GM18861 (cell line): ENCODE data around the gene ZC2HC1C.
"Not testable (repeated sequence)": the region's sequence is repeated elsewhere in the genome, so short reads cannot be mapped to it uniquely, and the experiment has no call there.

Experiments used
- ATAC-seq: cut with Tn5 transposase; IDR thresholded peaks from one replicate; pipeline ENCODE4 v1.9.1; 2021; ENCODE audit not compliant: unreplicated experiment

Gene ZC2HC1C

DNA sequence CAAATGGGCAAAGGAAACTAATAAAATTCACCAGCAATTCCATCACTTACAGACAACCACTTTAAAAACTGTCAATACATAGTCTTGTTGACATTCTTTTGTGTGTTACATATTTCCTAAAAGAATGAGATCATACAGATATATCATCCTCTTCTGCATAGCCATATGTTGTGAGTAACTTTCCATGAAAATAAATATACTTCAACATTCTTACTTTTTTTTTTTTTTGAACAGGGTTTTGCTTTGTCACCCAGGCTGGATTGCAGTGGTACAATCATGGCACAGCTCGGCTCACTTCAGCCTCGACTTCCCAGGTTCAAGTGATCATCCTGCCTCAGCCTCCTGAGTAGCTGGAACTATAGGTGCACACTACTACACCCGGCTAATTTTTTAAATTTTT lies 20.9 kb downstream of the ZC2HC1C start:
- no peak for ATAC-seq

DNA sequence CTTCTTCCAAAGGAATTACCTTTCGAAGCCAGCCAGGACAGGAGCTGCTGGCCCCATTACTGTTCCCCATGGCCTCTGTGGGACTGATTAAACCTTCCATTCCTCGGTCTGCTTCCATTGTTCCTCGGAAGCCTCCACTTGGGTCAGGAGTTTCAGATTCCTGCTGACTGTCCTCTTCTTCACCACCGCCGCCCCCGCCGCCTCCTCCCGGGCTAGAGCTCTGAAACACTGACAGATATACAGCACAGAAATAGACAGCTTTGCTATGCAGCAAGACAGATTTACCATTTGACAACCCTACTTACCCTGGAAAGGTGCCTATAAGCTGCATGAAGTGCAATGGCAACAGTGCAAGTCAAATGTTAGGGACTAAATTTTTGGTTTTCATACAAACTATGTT lies 21.8 kb downstream of the ZC2HC1C start:
- no peak for ATAC-seq

DNA sequence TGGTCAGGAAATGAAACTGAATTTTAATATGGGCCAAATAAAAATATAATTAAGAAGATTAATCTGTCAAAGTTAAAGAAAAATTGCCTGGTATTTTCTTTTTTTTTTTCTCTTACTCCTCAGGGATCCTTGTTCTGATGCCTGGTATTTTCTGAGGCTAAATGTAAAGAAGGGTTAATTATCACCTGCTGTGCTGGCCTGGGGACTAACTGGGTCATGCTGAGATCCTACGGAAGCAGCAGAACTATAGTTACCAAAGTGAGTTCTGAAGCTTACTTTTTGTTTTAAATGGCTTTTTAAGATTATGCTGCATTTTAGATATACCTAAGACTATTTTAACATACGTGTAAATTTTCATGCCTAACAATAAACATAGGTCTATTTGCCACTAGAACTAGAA lies 23.3 kb downstream of the ZC2HC1C start:
- ATAC-seq: no peak

DNA sequence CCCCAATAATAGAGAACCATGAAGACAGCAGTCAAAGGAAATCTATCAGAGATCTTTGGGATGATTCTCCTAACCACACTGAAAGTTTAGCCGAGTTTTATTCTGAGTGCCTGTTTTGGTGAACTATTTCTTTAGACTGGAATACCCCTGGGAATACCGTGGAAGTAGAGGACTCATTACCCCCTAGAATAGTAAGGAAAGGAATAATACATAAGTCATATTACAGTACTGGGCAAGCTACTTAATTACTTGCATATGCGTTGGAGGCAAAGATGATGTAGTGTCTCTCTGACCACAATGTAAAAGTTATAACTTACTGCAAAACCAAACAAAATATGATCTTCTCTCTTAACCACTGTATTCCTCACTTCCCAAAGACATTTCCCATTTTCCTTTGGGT lies 25.5 kb downstream of the ZC2HC1C start:
- ATAC-seq: no peak

DNA sequence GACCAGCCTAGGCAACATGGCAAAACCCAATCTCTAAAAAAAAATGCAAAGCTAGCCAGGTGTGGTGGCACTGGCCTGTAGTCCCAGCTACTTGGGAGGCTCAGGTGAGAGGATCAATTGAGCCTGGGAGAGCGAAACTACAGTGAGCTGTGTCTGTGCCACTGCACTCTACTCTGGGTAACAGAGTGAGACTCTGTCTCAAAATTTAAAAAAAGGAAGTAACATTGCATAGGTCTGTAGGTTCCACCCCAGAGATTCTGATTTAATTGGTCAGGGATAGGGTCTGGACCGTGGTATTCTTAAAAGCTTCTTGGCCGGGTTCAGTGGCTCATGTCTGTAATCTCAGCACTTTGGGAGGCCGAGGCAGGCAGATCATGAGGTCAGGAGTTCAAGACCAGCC lies 26.2 kb downstream of the ZC2HC1C start:
- no peak for ATAC-seq

DNA sequence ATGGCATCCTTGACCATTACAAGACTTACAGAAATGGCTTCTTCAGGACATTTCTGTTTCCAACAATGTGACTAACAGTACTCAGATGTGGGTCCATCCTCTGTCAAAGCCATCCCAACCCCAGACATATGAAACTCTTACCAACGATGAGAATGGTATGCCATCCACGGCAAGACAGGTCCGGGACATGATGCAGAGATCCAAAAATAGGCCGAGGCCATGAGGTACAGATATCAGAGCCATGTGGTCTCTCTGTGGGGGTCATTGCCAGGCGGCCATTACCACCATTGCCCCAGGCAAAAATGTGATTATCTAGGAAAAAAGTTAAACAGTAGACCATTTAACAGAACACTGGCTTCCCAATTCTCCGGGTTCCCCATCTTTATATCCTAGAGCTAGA lies 27.5 kb downstream of the ZC2HC1C start:
- no peak for ATAC-seq

DNA sequence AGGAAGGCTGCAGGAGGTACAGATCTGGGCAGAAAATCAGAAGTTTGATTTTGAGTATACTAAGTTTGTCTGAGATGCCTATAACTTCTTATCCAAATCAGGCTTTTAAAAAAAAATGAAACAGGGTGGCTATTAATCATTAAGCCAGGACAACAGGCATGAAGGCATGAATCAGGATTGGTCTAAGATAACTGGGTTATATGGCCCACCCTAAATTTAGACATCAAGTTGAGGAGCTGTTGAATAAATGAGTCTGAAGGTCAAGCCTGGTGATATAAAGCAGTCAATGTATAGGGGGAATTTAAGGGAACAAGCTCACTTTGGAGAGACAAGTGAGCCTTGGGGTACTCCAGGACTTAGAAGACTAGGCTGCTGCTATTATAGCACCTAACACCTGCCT lies 28.8 kb downstream of the ZC2HC1C start:
- no peak for ATAC-seq

DNA sequence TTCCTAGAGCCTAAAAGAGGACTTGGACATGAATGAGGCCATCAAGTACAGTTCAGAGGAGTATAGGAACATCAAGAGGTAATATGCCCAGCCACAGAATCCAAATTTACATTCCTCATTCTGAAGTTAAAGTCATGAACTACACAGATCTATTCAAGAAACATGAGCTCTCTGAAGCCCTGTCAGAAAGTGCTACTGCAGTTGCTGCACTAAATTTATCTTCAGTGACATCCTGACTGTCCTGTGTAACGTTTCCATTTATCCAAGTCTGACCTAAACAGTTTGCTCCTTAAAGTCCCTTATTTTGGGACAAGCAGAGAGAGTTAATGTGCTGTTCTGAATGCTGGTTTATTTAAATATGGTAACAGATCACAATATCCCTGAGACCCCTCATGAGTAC lies 29.2 kb downstream of the ZC2HC1C start:
- no peak for ATAC-seq

DNA sequence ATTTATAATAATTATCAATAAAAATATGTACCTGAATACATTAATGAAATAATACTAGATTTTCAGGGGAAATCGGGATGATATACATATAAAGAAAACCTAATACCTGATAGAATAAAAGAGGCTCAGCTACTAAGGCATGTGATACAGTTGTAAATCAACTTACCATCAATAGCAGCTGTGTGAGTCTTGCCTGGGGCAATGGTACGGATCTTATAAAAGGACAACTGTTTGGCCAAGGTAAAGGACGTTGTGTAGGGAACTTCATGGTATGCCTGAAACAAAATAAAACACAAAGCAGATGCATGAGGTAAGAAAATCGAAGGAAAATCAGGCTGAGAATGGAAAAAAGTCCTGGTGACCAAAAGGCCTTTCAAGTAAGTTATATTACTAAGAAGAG lies 32.0 kb downstream of the ZC2HC1C start:
- ATAC-seq: no peak

DNA sequence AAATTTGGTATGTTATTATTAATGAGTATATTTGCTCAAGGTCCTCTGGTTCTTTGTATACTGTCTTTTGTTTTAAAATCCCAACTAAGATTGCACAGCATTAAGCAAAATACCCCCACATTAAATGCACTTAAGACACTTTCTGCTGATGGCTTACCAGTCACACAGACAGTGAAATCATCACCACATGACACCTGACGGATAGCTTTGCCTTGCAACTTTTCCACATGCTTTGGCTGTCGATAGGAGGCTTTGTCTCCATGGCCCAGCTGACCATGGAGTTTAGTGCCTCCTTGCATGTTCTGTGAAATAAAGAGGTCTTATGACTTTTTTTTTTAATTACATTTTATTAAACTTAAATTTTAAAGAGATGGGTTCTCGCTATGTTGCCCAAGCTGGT lies 37.7 kb downstream of the ZC2HC1C start:
- no peak for ATAC-seq

DNA sequence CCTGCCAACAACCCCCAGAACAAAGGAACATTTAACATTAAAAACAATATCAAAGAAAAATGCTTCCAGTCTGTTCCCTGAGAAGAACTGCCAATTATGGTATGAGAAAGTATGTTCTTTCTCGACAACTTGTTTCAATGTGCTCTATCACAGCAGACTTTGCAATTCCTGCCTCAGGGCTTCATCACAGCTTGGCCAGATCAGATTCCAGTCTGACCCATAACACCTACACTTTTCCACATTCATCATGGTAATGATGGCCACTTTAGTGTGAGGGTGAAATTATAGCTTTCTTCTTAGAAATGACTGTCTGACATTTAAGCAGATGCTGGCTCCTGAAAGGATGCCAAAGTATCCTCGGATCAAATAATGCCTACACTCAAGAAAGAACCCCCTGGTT lies 40.4 kb downstream of the ZC2HC1C start:
- ATAC-seq: no peak

DNA sequence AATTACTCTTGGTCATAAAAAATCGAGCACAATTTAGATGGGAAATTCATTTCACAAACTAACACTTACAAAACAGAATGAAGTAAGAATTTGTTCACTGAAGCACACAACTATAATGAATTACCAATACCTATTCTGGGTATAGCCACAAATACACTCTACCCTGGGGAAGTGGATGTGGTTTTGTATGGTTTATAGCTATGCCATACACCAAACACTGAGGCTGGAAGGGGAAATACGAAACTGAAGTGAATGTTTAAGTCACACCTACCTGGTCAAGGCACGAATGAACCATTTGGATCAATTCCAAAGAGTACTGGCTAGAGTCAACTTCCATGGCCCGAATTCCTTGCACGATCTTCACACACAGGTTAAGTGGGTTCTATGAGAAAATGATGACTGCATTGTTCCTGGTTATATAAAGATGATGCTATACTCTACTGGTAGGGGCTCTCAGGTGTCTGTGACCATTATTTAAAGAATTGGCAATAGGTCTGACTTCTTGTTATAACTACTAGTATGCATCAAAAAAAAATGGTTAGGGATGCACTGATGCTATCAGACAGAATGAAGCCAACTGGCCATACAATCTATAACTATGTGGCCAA lies 44.6 kb downstream of the ZC2HC1C start:
- ATAC-seq: peak; percentile 46

DNA sequence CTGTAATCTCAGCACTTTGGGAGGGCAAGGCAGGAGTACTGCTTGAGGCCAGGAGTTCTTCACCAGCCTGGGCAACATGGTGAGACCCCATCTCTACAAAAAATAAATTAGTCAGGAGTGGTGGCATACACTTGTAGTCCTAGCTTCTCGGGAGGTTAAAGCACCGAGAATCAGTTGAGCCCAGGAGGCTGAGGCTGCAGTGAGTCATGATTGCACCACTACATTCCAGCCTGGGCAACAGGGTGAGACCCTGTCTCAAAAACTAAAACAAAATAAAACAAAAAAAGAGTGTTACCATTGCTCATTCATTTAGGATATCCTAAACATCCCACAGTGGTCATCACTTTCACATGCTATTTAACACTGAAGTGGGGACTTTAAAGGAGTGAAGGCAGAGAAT lies 49.6 kb downstream of the ZC2HC1C start:
- no peak for ATAC-seq

DNA sequence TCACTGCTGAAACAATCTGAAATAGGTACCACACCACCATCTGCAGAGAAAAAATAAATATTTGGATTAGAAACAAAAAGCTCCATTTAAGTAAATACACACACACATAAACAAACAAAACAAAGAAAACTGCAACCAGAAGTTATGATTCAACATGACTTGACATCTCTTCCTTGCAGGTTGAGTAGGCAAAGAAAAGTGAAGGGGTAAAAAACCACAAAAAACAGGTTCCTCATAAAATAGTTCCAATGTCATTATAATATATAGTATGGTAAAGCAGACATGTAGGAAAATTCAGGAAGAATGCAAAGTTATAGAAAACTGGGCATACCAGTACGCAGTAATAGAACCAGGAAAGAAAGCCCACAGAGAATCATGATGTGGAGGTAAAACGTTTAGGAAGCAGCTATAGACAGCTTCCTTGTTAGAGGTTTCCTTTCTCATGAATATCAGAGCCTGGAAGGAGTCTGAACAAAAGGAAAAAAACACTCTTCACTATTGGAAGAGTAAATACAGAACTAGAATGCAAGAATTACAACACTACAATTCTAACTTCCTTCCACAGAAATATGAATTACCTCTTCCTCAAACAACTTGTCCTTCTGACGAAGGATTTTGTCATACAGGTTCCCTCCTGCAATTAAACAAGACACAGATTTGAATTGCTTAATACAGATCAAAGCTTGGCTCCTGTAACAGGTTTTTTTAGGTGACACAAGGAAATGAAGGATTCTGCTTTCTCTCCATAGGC lies 51.3 kb downstream of the ZC2HC1C start:
- no peak for ATAC-seq

DNA sequence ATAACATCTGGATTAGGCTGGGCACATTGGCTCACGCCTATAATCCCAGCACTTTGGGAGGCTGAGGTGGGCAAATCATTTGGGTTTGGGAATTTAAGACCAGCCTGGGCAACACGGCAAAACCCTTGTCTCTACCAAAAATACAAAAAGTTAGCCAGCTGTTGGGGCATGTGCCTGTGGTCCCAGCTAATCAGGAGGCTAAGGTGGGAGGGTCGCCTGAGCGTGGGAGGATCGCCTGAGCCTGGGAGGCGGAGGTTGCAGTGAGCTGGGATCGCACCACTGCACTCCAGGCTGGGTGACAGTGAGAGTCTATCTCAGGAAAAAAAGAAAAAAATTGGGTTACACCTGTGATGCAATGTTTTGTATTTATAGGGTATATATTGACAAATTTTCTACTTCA lies 52.1 kb downstream of the ZC2HC1C start:
- no peak for ATAC-seq

DNA sequence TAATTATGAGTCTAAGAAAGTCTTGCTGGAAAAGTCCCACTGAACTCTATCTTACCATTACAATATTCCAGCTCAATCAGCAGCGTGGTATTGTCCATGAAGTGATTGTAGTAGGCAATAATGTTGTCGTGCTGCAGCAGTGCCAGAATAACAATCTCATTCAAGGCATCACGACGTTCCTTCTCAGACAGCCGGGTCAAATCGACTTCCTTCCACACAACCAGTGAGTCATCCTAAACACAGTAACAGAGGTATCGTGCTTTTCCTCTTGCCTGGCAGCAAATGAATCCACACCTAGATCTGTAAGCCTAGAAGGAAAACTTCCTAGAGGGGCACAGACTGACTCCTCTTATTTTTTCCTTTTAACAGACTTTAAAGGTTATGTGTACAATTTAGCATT lies 54.5 kb downstream of the ZC2HC1C start:
- ATAC-seq: no peak

DNA sequence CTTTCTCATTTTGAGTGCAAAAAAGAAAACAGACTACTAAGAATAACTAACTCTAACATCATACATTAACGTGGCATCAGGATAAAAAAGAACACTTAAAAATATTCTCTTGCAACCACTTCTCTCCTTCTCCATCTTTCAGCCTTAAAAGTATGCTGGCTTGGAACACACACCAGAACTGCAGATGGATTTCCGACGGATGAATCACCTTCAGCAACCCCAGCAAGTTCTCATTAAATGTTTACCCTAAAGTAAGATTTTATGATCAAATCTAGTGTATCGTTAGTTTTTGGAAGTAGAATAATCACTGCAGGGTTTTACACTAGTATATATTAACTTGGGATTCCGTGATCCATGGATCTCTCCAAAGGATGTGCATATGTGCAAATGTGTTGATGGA lies 56.2 kb downstream of the ZC2HC1C start:
- no peak for ATAC-seq

DNA sequence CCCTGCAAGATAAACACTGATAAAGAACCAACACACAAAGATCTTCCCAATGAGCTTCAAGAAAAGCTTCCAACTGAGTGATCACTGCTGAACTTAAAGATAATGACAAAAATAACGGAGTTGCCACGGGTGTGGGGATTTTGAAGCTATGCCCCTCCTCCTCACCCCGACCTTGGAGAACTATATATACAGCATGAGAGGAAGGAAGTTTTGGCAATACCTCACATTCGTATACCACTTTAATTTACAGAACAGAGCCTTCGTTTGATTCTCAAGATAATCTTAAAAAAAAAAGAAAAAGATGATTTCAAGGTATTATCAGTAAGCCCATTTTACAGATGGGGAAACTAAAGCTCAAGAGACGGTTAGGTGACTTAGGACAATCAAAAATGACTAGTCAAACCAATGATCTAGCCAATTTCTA lies 56.7 kb downstream of the ZC2HC1C start:
- no peak for ATAC-seq

DNA sequence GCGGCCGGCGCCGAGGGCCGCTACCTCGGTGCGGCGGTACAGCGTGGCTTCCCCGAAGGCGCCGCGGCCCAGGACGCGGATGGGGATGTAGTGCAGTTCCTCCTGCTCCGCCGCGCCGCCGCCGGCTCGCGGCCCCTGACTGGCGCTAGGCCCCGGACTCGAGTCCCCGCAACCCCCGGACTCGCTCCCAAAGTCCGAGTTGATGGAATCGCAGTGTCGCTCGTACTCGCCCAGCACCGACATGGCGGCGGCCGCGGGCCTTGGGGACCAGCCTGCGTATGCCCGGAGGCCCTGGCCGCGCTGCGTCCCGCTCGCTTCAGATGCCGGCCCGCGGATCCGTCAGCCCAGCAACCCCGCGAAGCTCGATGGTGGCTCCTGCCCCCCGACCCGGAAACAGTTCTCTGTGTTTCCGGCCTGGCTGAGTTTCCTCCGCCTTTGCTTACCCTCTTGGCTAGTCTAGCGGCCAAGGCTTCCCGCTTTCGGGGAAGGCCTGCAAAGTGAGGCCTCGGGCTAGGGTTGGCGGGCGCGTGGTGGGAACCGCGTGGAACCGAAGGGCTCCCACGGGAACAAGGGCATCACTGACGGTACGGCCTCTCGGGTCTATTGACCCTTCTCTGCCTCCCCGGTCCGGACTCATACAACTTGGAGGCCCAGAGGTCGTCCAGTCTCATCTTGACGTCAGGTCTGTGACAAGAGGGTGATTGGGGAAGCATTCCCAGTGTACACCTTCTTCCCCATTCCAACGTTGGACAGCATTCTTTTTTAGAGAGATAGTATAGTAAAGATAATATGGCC lies 57.4 kb downstream of the ZC2HC1C start, which contains the start of gene NEK9:
TSS of gene NEK9 (minus strand) at position 370 of the 795 bp plus-strand sequence. CDS start at position 243, 127 bp downstream.
- peak; percentile 55 for ATAC-seq

DNA sequence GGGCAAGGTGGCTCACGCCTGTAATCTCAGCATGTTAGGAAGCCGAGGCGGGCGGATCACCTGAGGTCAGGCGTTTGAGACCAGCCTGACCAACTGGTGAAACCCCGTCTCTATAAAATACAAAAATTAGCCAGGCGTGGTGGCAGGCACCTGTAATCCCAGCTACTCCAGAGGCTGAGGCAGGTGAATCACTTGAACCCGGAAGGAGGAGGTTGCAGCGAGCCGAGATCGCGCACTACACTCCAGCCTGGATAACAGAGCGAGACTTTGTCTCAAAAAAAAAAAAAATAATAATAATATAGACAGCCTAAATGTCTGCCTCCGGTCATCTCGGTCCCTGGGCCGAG lies 58.0 kb downstream of the ZC2HC1C start:
- not testable (repeated sequence) for ATAC-seq

DNA sequence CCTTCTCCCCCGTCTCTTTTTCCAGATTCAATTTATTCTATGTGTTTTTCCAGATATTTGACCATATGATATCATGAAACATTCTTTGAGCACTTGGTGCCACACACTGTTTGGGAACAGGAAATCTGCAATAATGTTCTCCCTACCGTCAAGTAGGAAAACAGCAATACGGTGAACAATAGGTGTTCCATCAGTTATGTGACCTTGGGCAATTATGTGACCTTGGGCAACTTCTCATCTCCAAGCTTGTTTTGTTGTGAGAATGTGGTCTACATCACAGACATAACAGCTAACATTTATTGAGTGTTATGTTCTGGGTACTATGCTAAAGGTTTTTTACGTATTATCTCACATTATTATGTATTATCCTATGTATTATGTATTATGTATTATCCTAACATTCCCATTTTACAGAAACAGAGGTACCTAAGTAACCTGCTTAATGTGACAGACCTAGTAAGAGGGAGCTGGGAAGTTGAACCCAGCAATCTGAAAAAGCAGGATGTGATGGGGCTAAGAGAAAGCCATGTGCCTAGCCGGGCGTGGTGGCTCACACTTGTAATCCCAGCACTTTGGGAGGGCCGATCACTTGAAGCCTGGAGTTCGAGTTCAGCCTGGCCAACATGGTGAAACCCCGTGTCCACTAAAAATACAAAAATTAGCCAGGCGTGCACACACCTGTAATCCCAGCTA lies 58.6 kb downstream of the ZC2HC1C start:
- no peak for ATAC-seq

DNA sequence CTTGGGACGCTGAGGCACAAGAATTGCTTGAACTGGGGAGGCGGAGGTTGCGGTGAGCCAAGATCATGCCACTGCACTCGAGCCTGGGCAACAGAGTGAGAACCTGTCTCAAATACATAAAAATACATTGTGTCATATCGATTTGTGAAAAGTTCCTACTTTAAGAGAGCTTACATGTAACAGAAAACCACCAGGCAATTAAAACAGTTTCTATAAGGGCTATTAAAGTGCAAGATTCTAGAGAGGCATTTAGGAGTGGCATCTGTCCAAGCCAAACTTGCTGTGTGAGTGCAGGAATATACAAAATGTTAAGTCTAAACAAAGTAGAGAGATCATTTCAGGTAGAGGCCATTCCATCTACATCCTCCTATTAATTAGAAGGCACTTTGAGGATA lies 59.2 kb downstream of the ZC2HC1C start:
- ATAC-seq: no peak
